A549 (cell line): ENCODE results near the gene ARFGEF2. TPM values are rescaled to one million over a fixed set of nuclear protein-coding genes. Genes with fewer than 3 reads are reported as not detected.

Experiments used
- ATAC-seq, 2 experiments: fragments of 200-7000 bp in 1 of 2; fragments of >200 bp in 1 of 2; cut with Nextera tagmentation in 1 of 2; cut with Tn5 transposase in 1 of 2; 3 replicates each; pipeline versions ENCODE4 v1.8.0 to v1.9.1; 2018 to 2020; ENCODE audit warnings: mild to moderate bottlenecking in 1 of 2, moderate library complexity in 1 of 2
- CTCF ChIA-PET: fragments of 300-600 bp; sonication (Branson Sonifier 250); formaldehyde crosslinking; extraction: SDS; loops from one replicate; lab custom pipeline; 2021; ENCODE audit warnings: antibody characterized with exemption, inconsistent platforms; lab: Yijun Ruan, JAX
- POLR2A ChIA-PET: fragments of 350-600 bp; formaldehyde crosslinking; extraction: SDS; loops from one replicate; lab custom pipeline; 2021; ENCODE audit warnings: antibody characterized with exemption, inconsistent platforms; lab: Yijun Ruan, JAX
- DNase-seq, 2 experiments: peaks; one replicate each; pipeline versions ENCODE4 v3.0.0 to v3.0.0-alpha.2; 2011 to 2016; ENCODE audit warnings: low read depth in 1 of 2, low spot score in 1 of 2
- FAIRE-seq: peaks from 2 replicates; lab custom pipeline; 2011; peaks lifted over from hg19 to GRCh38; lab: Jason Lieb, UNC
- H3K27ac ChIP-seq, 2 experiments: fragments of >200 bp; sonication (Bioruptor Twin); formaldehyde crosslinking; 3 replicates each; pipeline ENCODE4 v1.5.1; 2016 to 2017
- H3K4me1 ChIP-seq: fragments of >200 bp; sonication (Bioruptor Twin); formaldehyde crosslinking; 3 replicates; pipeline ENCODE4 v1.6.1; 2016
- H3K4me2 ChIP-seq: fragments of >200 bp; sonication (Bioruptor Twin); formaldehyde crosslinking; 3 replicates; pipeline ENCODE4 v1.6.1; 2016
- H3K4me3 ChIP-seq: fragments of >200 bp; sonication (Bioruptor Twin); formaldehyde crosslinking; 3 replicates; pipeline ENCODE4 v1.5.1; 2016
- H3K9me3 ChIP-seq: fragments of >200 bp; sonication (Bioruptor Twin); formaldehyde crosslinking; 3 replicates; pipeline ENCODE4 v1.6.1; 2016
- BHLHE40 ChIP-seq: IDR thresholded peaks from 2 replicates; pipeline ENCODE4 v1.6.1; 2012; ENCODE audit warnings: low read depth, low read length, inconsistent platforms
- CBX8 ChIP-seq: fragments of 200-600 bp; sonication (generic); IDR thresholded peaks from 2 replicates; pipeline ENCODE4 v1.6.1; 2016
- CHD2 ChIP-seq: fragments of 150-350 bp; IDR thresholded peaks from 2 replicates; pipeline ENCODE4 v1.6.1; 2014; ENCODE audit warnings: low read length; ENCODE audit not compliant: partially characterized antibody
- CHD4 ChIP-seq: fragments of 200-600 bp; sonication (generic); IDR thresholded peaks from 2 replicates; pipeline ENCODE4 v1.6.1; 2016; ENCODE audit warnings: antibody characterized with exemption, mild to moderate bottlenecking, borderline replicate concordance
- HMGXB4 ChIP-seq: fragments of 250-450 bp; sonication (Bioruptor Pico); IDR thresholded peaks from 2 replicates; pipeline ENCODE4 v1.5.0; 2021; ENCODE audit warnings: mild to moderate bottlenecking, moderate library complexity, borderline replicate concordance
- HOXA7 ChIP-seq: fragments of 250-450 bp; sonication (Bioruptor Pico); IDR thresholded peaks from 2 replicates; pipeline ENCODE4 v1.5.0; 2020; ENCODE audit warnings: mild to moderate bottlenecking, moderate library complexity
- HOXB5 ChIP-seq: fragments of 250-450 bp; sonication (Bioruptor Pico); IDR thresholded peaks from 2 replicates; pipeline ENCODE4 v1.5.0; 2020; ENCODE audit warnings: mild to moderate bottlenecking, moderate library complexity
- JUNB ChIP-seq: fragments of >200 bp; sonication (Bioruptor Twin); formaldehyde crosslinking; IDR thresholded peaks from 2 replicates; pipeline ENCODE4 v1.6.1; 2016
- KDM5A ChIP-seq: fragments of 200-600 bp; sonication (generic); IDR thresholded peaks from 2 replicates; pipeline ENCODE4 v1.6.1; 2016; ENCODE audit warnings: antibody characterized with exemption, mild to moderate bottlenecking
- NFE2L2 ChIP-seq: fragments of 150-350 bp; conservative IDR thresholded peaks from 2 replicates; pipeline ENCODE4 v1.6.1; 2014; ENCODE audit warnings: low read length
- NR3C1 ChIP-seq: fragments of >200 bp; sonication (Bioruptor Twin); formaldehyde crosslinking; IDR thresholded peaks from 3 replicates; pipeline ENCODE4 v1.6.1; 2017
- POLR2A ChIP-seq: IDR thresholded peaks from 2 replicates; pipeline ENCODE4 v1.6.1; 2012; ENCODE audit warnings: mild to moderate bottlenecking, low read length
- RAD21 ChIP-seq, 2 experiments: fragments of >200 bp in 1 of 2; sonication (Bioruptor Twin) in 1 of 2; formaldehyde crosslinking in 1 of 2; IDR thresholded peaks in 1 of 2; conservative IDR thresholded peaks in 1 of 2; 2 replicates in 1 of 2; 3 replicates in 1 of 2; pipeline ENCODE4 v1.6.1; 2012 to 2018; ENCODE audit warnings: inconsistent platforms in 1 of 2
- RNF2 ChIP-seq: fragments of 200-600 bp; sonication (generic); IDR thresholded peaks from 2 replicates; pipeline ENCODE4 v1.6.1; 2016; ENCODE audit warnings: low read depth, mild to moderate bottlenecking, antibody characterized with exemption, moderate library complexity, borderline replicate concordance
- TFCP2L1 ChIP-seq: fragments of 250-450 bp; sonication (Bioruptor Pico); IDR thresholded peaks from 2 replicates; pipeline ENCODE4 v1.5.0; 2021; ENCODE audit warnings: mild to moderate bottlenecking
- WGBS: methylation state at CpG from one replicate; pipeline ENCODE4 v1.1.6; 2017; ENCODE audit errors: missing lambda C conversion rate; 5-methylcytosine and 5-hydroxymethylcytosine counted together
- polyA plus RNA-seq, 4 experiments: library from polyadenylated mRNA; depleted of rRNA in 3 of 4; stranded (reverse); fragments of >200 nt; fragmentation: RNase III in 1 of 4; extraction: RNeasy Plus Mini Kit Qiagen cat#74134 plus additional on column Dnase treatment in 1 of 4; gene quantifications; 2 replicates in 3 of 4; 3 replicates in 1 of 4; pipeline ENCODE4 v1.2.3, GENCODE V29; 2011 to 2017
- TF ChIP-seq, protein P1 (sequence below): fragments of >200 bp; sonication (Bioruptor Twin); formaldehyde crosslinking; IDR thresholded peaks from 3 replicates; pipeline ENCODE4 v1.5.1; 2016
- TF ChIP-seq, protein P2 (sequence below): fragments of 250-450 bp; sonication (Bioruptor Pico); IDR thresholded peaks from 2 replicates; pipeline ENCODE4 v1.5.0; 2020; ENCODE audit warnings: low read depth, mild to moderate bottlenecking, moderate library complexity
- TF ChIP-seq, protein P3 (sequence below): fragments of >200 bp; sonication (Bioruptor Twin); formaldehyde crosslinking; IDR thresholded peaks from 2 replicates; pipeline ENCODE4 v1.6.1; 2016

The ARFGEF2 gene
- polyA plus RNA-seq, 2 of the 4 experiments (the other 2 are of a cell fraction) = 12.3 to 24.3 TPM

DNA sequence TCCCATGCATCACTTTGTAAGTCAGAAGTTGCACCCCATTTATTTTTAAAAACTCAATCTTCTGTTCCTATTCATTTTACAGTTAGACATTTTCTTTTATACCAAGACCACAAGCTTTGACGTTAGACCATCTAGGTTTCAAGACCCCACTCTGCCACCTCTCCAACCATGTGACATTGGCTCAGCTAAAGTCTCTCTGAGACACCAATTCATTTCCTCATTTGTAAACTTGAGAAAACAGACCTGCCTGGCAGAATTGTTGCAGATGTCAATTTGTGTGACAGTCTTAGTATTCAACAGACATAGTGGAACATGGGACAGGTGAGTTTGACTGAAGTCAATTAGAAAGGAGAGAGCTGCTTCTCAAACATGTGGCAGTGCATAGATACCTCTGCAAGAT, 69.0 kb downstream of the ARFGEF2 start:
- CTCF ChIA-PET = interaction anchor here (1.0 to 1.1 kb wide), 2 partner anchors 9 to 11 kb away, joined by 3 read pairs; no protein-coding TSS in a partner anchor
- WGBS = 91% methylated on average over 1 of the region's 1 CpG
- no peaks in the 10 kb centered on the region for H3K4me1 ChIP-seq
- no peak overlapping the region for H3K4me2 ChIP-seq
- no peak overlapping the region for H3K4me3 ChIP-seq
- H3K9me3 ChIP-seq = no peaks in the 10 kb centered on the region
- TF ChIP-seq TFCP2L1 (CRISPR knock-in tag) = no peak
- no peak for TF ChIP-seq KDM5A
- no peak for TF ChIP-seq CHD2
- TF ChIP-seq, protein P1, sequence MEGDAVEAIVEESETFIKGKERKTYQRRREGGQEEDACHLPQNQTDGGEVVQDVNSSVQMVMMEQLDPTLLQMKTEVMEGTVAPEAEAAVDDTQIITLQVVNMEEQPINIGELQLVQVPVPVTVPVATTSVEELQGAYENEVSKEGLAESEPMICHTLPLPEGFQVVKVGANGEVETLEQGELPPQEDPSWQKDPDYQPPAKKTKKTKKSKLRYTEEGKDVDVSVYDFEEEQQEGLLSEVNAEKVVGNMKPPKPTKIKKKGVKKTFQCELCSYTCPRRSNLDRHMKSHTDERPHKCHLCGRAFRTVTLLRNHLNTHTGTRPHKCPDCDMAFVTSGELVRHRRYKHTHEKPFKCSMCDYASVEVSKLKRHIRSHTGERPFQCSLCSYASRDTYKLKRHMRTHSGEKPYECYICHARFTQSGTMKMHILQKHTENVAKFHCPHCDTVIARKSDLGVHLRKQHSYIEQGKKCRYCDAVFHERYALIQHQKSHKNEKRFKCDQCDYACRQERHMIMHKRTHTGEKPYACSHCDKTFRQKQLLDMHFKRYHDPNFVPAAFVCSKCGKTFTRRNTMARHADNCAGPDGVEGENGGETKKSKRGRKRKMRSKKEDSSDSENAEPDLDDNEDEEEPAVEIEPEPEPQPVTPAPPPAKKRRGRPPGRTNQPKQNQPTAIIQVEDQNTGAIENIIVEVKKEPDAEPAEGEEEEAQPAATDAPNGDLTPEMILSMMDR = no peak
- TF ChIP-seq BHLHE40 = no peak
- TF ChIP-seq NFE2L2 = no peak
- TF ChIP-seq, protein P2, sequence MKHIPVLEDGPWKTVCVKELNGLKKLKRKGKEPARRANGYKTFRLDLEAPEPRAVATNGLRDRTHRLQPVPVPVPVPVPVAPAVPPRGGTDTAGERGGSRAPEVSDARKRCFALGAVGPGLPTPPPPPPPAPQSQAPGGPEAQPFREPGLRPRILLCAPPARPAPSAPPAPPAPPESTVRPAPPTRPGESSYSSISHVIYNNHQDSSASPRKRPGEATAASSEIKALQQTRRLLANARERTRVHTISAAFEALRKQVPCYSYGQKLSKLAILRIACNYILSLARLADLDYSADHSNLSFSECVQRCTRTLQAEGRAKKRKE (CRISPR knock-in tag) = no peak
- no peak for TF ChIP-seq POLR2A
- no peak for TF ChIP-seq RAD21 (conservative IDR thresholded peaks at IDR 0.05 in 1 of 2, IDR thresholded peaks at IDR 0.05 in 1 of 2)
- no peak for TF ChIP-seq JUNB
- TF ChIP-seq HOXB5 (CRISPR knock-in tag) = no peak
- TF ChIP-seq, all 56 proteins: peak for 0
- no peak for DNase-seq
- ATAC-seq = no peak
- FAIRE-seq = no peak
- POLR2A ChIA-PET = no interaction called here
- no peak overlapping the region for H3K27ac ChIP-seq

- ATAC-seq = no peak
- DNase-seq = no peak
- FAIRE-seq = no peak
- H3K4me1 ChIP-seq = no peaks in the 10 kb centered on the region
- CTCF ChIA-PET = interaction anchor here (0.6 kb wide), 1 partner anchor 70 kb away, joined by 3 read pairs; no protein-coding TSS in a partner anchor
- H3K4me3 ChIP-seq = no peak overlapping the region
- POLR2A ChIA-PET = no interaction called here
- H3K9me3 ChIP-seq = no peaks in the 10 kb centered on the region
- TF ChIP-seq CHD4 (no peak), NFE2L2 (no peak), RNF2 (no peak), HOXA7 (no peak), HMGXB4 (CRISPR knock-in tag) (no peak), NR3C1 (no peak), POLR2A (no peak), CBX8 (no peak)
- TF ChIP-seq, protein P3, sequence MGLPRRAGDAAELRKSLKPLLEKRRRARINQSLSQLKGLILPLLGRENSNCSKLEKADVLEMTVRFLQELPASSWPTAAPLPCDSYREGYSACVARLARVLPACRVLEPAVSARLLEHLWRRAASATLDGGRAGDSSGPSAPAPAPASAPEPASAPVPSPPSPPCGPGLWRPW = no peak
- WGBS = 89% methylated on average over 4 of the region's 4 CpGs
- no peak overlapping the region for H3K4me2 ChIP-seq
- H3K27ac ChIP-seq = no peak overlapping the region
Measured at GRCh38 chr20:48995589-48995988, 74.1 kb downstream of the ARFGEF2 start.
